GM12864 (cell line): Measurements from ENCODE around the gene DDX17.
A peak's percentile ranks its signal among the peaks of the same experiment; 100 is the strongest.
"Not testable (repeated sequence)": the region's sequence is repeated elsewhere in the genome, so short reads cannot be mapped to it uniquely, and the experiment has no call there.

Experiments used
- DNase-seq: peaks from one replicate; pipeline ENCODE4 v3.0.0-alpha.2; 2011; ENCODE audit warnings: low read depth
- H3K4me3 ChIP-seq: 2 replicates; pipeline ENCODE4 v1.5.1; 2011; ENCODE audit warnings: mild to moderate bottlenecking, low read depth, low read length, control low read depth
- CTCF ChIP-seq: IDR thresholded peaks from 2 replicates; pipeline ENCODE4 v1.5.1; 2011; ENCODE audit warnings: low read depth, mild to moderate bottlenecking, moderate library complexity, low read length, control low read depth, inconsistent platforms; ENCODE audit errors: missing control alignments

The DDX17 gene

DNA sequence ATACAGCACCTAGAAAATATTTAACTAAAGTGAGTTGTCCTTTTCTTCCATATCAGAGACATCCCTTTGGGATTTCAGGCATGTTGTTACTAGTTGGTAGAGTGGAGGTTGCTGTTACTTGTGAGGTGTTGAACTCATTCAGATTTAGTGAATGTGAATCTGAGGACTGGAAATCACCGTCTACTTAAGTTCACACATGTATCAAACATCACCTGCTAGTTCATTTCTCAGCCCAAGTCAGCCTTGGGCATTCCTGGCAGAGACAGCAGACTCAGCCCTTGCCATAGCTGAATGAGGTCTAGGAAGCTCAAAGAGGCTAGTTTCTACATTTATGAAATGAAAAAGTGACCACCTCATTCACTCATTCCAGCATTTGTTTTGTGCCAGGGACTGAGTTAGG lies 28.5 kb downstream of the DDX17 start:
- no peak overlapping the region for H3K4me3 ChIP-seq
- TF ChIP-seq CTCF, result no peak
- no peak for DNase-seq

DNA sequence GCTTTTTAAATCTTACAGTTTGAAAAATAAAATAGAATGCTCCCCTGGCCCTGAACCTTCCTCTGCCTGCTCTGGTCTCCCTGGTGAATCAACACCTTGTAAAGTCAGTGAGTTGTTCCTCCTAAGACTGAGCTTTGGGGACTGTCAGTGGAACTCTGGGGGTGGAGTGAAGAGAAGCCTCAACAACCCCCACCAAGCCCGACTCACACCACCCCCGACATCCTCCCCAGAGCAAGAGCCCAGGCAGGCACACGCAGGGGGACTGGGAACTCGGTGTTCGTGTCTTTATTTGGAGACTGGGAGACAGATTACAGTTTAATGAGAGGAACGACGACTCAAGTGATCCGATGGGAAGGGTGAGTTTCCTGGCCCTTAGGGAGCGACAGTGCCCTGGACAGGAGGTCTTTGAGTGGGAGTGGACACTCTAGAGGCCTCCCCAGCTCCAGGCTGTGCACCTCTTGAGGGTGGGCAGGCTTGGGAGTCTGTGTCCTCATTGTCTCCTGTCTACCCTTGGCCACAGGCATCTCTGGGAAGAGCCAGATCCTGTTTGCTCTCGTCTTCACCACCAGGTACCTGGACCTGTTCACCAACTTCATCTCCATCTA lies 32.0 kb downstream of the DDX17 start:
- no peak for TF ChIP-seq CTCF
- DNase-seq, result no peak
- no peak overlapping the region for H3K4me3 ChIP-seq

GRCh38 chr22:38471237-38471636 lies 34.9 kb downstream of the DDX17 start:
- no peak for DNase-seq
- TF ChIP-seq CTCF, result no peak
- no peak overlapping the region for H3K4me3 ChIP-seq

DNA sequence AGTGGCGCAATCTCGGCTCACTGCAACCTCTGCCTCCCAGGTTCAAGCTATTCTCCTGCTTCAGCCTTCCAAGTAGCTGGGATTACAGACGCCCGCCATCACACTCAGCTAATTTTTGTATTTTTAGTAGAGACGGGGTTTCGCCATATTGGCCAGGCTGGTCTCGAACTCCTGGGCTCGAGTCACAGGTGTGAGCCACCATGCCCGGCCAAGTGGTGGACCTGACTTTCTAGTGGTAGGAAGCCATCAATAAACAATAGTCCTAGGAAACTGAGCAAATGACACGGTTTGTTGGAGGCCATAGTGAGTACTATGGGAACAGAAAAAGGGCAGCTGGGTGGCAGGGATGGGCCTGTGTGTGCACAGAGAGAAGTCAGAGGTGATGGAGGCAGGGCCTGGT lies 35.9 kb downstream of the DDX17 start:
- not testable (repeated sequence) for DNase-seq, H3K4me3 ChIP-seq

GRCh38 chr22:38469306-38469781 lies 36.8 kb downstream of the DDX17 start:
- no peak for DNase-seq
- no peak overlapping the region for H3K4me3 ChIP-seq
- no peak for TF ChIP-seq CTCF

GRCh38 chr22:38468443-38469305 lies 37.4 kb downstream of the DDX17 start:
- TF ChIP-seq CTCF, result peak; percentile 28
- peak overlapping the region; percentile 37 for H3K4me3 ChIP-seq
- DNase-seq, result no peak

GRCh38 chr22:38467904-38468442 lies 38.1 kb downstream of the DDX17 start, which contains the start of gene KDELR3:
Gene KDELR3, plus strand, starts transcription at chr22:38468096. Its CDS starts 138 bp downstream, at chr22:38468234.
- no peak for TF ChIP-seq CTCF
- DNase-seq, result no peak
- H3K4me3 ChIP-seq, result peak within 1 kb of the TSS; percentile 37
